ENCODE results near the gene CCND1.
A peak's percentile ranks its signal among the peaks of the same experiment; 100 is the strongest.

CCND1 gene

GRCh38 chr11:69663326-69663725, 22.4 kb downstream of the CCND1 start:
- no peak overlapping the region for H3K4me3 Mint-ChIP-seq
- peaks cover 7% of the 10 kb centered on the region for H3K36me3 Mint-ChIP-seq
- no peak overlapping the region for H3K27ac Mint-ChIP-seq
- no peaks in the 10 kb centered on the region for H3K4me1 Mint-ChIP-seq
- H3K9me3 Mint-ChIP-seq: no peaks in the 10 kb centered on the region
- H3K27me3 Mint-ChIP-seq: no peaks in the 10 kb centered on the region

GRCh38 chr11:69664103-69664775, 23.3 kb downstream of the CCND1 start:
- Mint-ChIP-seq H3K4me3 (no peak overlapping the region), H3K36me3 (peaks cover 7% of the 10 kb centered on the region), H3K4me1 (no peaks in the 10 kb centered on the region), H3K27ac (no peak overlapping the region), H3K9me3 (no peaks in the 10 kb centered on the region), H3K27me3 (no peaks in the 10 kb centered on the region)

DNA sequence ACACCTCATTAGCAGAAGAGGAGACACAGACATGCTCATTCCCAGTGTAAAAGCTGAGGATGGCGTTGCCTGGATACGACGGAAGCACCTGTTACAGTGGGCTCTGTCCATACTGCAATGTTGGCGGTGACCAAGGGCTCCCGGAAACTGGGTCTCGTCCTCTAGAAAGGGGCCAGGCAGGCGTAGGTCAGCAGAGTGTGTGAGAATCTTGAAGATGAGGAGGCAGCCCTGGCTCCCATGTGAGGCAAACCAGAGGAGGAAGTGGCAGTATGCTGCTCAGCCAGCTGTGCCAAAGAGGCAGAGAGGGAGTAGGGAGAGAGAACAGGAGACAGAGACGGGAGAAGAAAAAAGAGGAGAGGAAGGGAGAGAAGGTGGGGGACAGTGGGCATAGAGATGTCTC, 23.9 kb downstream of the CCND1 start:
- no peaks in the 10 kb centered on the region for H3K9me3 Mint-ChIP-seq
- peaks cover 7% of the 10 kb centered on the region for H3K36me3 Mint-ChIP-seq
- H3K27me3 Mint-ChIP-seq: no peaks in the 10 kb centered on the region
- no peak overlapping the region for H3K4me3 Mint-ChIP-seq
- no peak overlapping the region for H3K27ac Mint-ChIP-seq
- H3K4me1 Mint-ChIP-seq: no peaks in the 10 kb centered on the region

- Mint-ChIP-seq H3K27me3 (no peaks in the 10 kb centered on the region), H3K4me1 (peaks cover 7% of the 10 kb centered on the region), H3K9me3 (no peaks in the 10 kb centered on the region), H3K27ac (no peak overlapping the region), H3K4me3 (no peak overlapping the region), H3K36me3 (peaks cover 7% of the 10 kb centered on the region)
Observed at GRCh38 chr11:69665669-69666068, 24.7 kb downstream of the CCND1 start.

- H3K36me3 Mint-ChIP-seq: peaks cover 7% of the 10 kb centered on the region
- H3K9me3 Mint-ChIP-seq: no peaks in the 10 kb centered on the region
- H3K4me3 Mint-ChIP-seq: no peak overlapping the region
Observed at GRCh38 chr11:69666261-69666660, 25.3 kb downstream of the CCND1 start.

DNA sequence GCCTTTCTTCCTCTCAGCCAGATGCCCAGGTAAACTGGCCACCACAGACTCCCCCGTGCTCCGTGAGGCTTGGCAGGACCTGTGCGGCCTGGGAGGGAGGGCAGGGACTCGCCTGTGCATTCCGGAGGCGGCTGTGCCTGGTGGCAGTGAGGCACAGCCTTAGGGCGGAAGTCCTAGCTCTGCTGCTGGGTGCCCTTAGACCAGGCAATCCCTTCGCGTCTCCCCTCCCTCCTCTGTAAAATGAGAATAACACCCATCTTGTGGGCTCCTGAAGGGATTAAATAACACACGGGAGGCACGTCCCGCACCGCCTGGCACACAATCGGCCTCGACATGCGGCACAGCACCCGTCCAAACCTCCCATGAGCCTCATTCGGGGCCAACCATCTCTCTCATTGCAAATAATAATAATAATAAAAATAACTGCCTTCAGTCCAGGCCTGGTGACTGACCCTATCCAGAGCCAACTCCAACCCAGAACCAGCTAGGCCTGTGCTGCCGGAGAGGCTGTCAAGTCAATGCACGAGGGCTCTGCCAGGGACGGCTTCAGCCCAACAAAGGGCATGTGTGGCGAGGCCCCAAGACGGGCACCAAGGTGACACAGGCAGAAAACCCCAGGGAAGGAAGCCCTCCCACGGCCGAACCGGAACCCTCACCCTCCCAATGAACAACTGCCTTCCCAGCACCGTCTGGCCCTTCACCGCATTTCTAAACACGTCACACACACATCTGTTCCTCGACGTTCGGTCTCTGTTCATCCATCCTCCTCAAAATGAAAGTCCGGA, 26.0 kb downstream of the CCND1 start:
- H3K4me3 Mint-ChIP-seq: no peak overlapping the region
- H3K9me3 Mint-ChIP-seq: no peaks in the 10 kb centered on the region
- no peaks in the 10 kb centered on the region for H3K27me3 Mint-ChIP-seq
- no peak overlapping the region for H3K27ac Mint-ChIP-seq
- peaks cover 7% of the 10 kb centered on the region for H3K36me3 Mint-ChIP-seq
- H3K4me1 Mint-ChIP-seq: peaks cover 7% of the 10 kb centered on the region

More at GRCh38 chr11:69666261-69666660, 25.3 kb downstream of the CCND1 start:
- H3K27ac Mint-ChIP-seq: no peak overlapping the region
- H3K4me1 Mint-ChIP-seq: peaks cover 7% of the 10 kb centered on the region
- no peaks in the 10 kb centered on the region for H3K27me3 Mint-ChIP-seq

- Mint-ChIP-seq H3K27ac (no peak overlapping the region), H3K36me3 (peaks cover 7% of the 10 kb centered on the region), H3K4me1 (peaks cover 16% of the 10 kb centered on the region), H3K9me3 (no peaks in the 10 kb centered on the region), H3K27me3 (no peaks in the 10 kb centered on the region), H3K4me3 (no peak overlapping the region)
Observed at GRCh38 chr11:69667619-69668604, 27.0 kb downstream of the CCND1 start.

DNA sequence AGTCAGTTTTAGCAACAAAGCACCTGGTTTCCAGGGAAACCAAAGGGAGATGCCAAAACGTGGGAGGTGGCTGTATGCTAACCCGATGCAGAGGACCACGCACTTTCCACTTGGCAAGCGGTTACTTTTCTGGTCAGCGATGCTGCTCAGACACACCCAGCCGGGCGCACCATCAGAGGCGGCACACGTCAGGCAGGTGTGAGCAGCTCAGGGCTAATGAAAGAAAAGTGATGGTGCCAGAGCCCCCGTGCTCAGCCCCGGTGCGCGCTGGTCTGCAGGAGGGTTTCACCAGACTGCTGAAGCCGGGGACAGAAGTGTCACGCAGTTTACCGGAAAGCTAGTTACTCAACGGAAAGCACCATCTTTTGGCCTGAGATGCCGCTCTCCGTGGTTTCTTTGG, 28.5 kb downstream of the CCND1 start:
- Mint-ChIP-seq H3K9me3 (no peaks in the 10 kb centered on the region), H3K27me3 (no peaks in the 10 kb centered on the region), H3K36me3 (peaks cover 7% of the 10 kb centered on the region)

GRCh38 chr11:69670158-69670845, 29.3 kb downstream of the CCND1 start:
- Mint-ChIP-seq H3K36me3 (peaks cover 5% of the 10 kb centered on the region), H3K9me3 (no peaks in the 10 kb centered on the region), H3K27ac (peak overlapping the region; percentile 32), H3K4me1 (peaks cover 32% of the 10 kb centered on the region), H3K4me3 (no peak overlapping the region), H3K27me3 (no peaks in the 10 kb centered on the region)

More for the DNA sequence above, 28.5 kb downstream of the CCND1 start:
- Mint-ChIP-seq H3K27ac (no peak overlapping the region), H3K4me3 (no peak overlapping the region), H3K4me1 (peaks cover 30% of the 10 kb centered on the region)

GRCh38 chr11:69671734-69672465, 30.9 kb downstream of the CCND1 start:
- Mint-ChIP-seq H3K27me3 (no peaks in the 10 kb centered on the region), H3K4me1 (peaks cover 35% of the 10 kb centered on the region), H3K36me3 (peaks cover 5% of the 10 kb centered on the region), H3K9me3 (no peaks in the 10 kb centered on the region), H3K4me3 (peak overlapping the region; percentile 20), H3K27ac (no peak overlapping the region)

- H3K4me1 Mint-ChIP-seq: peaks cover 35% of the 10 kb centered on the region
Observed at GRCh38 chr11:69674267-69674885, 33.4 kb downstream of the CCND1 start.

DNA sequence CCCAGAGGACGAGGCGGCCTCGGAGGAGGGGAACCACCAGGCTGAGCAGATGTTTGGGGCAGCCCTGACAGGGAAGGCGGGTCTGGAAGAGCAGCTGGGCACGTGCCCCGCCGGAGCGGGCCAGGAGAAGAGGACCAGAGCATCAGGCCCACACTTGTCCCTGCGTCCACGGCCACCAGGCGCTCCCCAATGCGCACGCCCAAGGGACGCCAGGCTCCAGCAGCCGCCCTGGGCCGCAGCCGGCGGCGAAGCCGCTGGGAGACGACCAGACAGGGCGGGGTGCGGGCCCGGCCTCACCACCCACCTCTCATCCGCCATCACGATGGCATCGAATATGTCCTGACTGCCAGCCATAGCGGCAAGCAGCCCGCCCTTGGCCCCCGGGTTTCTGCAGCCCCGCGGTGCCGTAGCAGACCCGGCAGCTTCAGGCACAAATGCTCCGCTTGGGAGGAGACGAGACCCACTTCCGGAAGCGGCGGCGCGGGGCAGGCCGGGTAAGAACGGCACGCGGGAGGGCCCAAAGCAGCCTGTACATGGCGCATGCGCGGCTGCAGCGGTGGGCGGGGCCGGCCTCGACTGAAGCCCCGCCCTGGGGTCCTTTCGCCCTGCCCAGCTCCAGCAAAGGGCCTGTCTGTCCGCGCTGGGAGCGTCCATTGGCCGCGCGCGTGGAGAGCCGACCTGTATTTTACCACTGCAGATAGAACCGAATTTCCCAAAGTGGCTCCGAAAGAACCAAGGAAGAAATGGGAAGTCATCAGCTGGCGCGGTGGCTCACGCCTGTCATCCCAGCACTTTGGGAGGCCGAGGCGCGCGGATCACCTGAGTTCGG, 34.1 kb downstream of the CCND1 start, which contains the start of gene LTO1:
LTO1 (minus strand) TSS at position 468 of the 829 bp plus-strand sequence; CDS start at position 354, 114 bp downstream.
- Mint-ChIP-seq H3K4me1 (peaks cover 33% of the 10 kb centered on the region), H3K9me3 (no peaks in the 10 kb centered on the region), H3K27ac (peak within 1 kb of the TSS; percentile 96)

More at GRCh38 chr11:69674267-69674885, 33.4 kb downstream of the CCND1 start:
- H3K27me3 Mint-ChIP-seq: no peaks in the 10 kb centered on the region
- H3K36me3 Mint-ChIP-seq: peaks cover 3% of the 10 kb centered on the region
- peak overlapping the region; percentile 98 for H3K4me3 Mint-ChIP-seq
- H3K9me3 Mint-ChIP-seq: no peaks in the 10 kb centered on the region
- peak overlapping the region; percentile 86 for H3K27ac Mint-ChIP-seq

GRCh38 chr11:69677749-69678148, 36.8 kb downstream of the CCND1 start:
- peaks cover 20% of the 10 kb centered on the region for H3K4me1 Mint-ChIP-seq
- peaks cover 3% of the 10 kb centered on the region for H3K36me3 Mint-ChIP-seq
- H3K4me3 Mint-ChIP-seq: no peak overlapping the region

More for the DNA sequence above, 34.1 kb downstream of the CCND1 start, which contains the start of gene LTO1:
- Mint-ChIP-seq H3K36me3 (peaks cover 3% of the 10 kb centered on the region), H3K27me3 (no peaks in the 10 kb centered on the region), H3K4me3 (peak within 1 kb of the TSS; percentile 98)

More at GRCh38 chr11:69677749-69678148, 36.8 kb downstream of the CCND1 start:
- H3K27ac Mint-ChIP-seq: no peak overlapping the region
- H3K9me3 Mint-ChIP-seq: no peaks in the 10 kb centered on the region
- H3K27me3 Mint-ChIP-seq: no peaks in the 10 kb centered on the region
